GM13976 (cell line): Measurements from ENCODE around the gene DYNC1H1.

Experiments used
- DNase-seq: peaks from one replicate; pipeline ENCODE4 v3.0.0; 2012; ENCODE audit warnings: low spot score
- in situ Hi-C: fragments of 300-500 bp; cut with MboI; formaldehyde crosslinking; loops from one replicate; pipeline ENCODE4 v1.12.0; 2022; ENCODE audit warnings: low sequenced_read_pairs, mixed read lengths, inconsistent platforms; ENCODE audit not compliant: unreplicated experiment
- TF ChIP-seq, protein P1 (sequence below): IDR thresholded peaks from 2 replicates; pipeline ENCODE4 v1.5.1; 2012; ENCODE audit warnings: borderline replicate concordance, mild to moderate bottlenecking; ENCODE audit not compliant: insufficient read depth; ENCODE audit errors: extremely low read depth, missing control alignments, control extremely low read depth

DYNC1H1 gene

DNA sequence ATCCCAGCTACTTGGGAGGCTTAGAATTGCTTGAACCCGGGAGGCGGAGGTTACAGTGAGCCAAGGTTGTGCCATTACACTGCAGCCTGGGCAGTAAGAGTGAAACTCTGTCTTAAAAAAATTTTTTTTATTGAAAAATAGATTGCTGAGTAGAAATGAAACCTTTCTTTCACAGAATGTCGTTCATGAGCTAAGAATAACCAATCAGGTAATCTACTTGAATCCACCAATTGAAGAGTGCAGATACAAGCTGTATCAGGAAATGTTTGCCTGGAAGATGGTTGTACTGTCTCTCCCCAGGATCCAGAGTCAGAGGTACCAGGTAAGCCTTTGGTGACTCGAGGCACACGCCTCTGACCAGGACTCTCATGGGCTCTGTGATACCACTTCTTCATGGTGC, 27.0 kb downstream of the DYNC1H1 start:
- TF ChIP-seq, protein P1, sequence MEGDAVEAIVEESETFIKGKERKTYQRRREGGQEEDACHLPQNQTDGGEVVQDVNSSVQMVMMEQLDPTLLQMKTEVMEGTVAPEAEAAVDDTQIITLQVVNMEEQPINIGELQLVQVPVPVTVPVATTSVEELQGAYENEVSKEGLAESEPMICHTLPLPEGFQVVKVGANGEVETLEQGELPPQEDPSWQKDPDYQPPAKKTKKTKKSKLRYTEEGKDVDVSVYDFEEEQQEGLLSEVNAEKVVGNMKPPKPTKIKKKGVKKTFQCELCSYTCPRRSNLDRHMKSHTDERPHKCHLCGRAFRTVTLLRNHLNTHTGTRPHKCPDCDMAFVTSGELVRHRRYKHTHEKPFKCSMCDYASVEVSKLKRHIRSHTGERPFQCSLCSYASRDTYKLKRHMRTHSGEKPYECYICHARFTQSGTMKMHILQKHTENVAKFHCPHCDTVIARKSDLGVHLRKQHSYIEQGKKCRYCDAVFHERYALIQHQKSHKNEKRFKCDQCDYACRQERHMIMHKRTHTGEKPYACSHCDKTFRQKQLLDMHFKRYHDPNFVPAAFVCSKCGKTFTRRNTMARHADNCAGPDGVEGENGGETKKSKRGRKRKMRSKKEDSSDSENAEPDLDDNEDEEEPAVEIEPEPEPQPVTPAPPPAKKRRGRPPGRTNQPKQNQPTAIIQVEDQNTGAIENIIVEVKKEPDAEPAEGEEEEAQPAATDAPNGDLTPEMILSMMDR = no peak
- in situ Hi-C loops = no loop called here
- peak; percentile 59 for DNase-seq

DNA sequence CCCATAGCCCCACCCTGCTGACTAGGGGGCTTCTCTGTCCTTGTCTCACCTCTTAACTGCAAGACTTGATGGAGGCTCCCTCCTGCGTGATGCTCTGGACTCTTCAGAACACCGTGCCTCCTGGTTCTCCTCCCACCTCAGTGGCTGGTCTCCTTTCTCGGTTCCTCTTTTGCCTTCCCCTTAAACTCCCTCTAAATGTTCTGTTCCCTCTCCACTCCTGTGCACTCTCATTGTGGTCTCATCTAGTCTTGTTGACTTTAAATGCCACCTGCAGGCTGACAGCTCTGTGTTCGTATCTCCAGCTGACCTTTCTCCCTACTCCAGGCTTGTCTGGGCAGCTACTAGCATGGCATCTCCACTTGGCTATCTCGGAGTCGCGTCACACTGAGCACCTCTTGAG, 28.3 kb downstream of the DYNC1H1 start:
- DNase-seq = peak; percentile 69
- TF ChIP-seq, protein P1 = peak; percentile 39
- in situ Hi-C loops = no loop called here

DNA sequence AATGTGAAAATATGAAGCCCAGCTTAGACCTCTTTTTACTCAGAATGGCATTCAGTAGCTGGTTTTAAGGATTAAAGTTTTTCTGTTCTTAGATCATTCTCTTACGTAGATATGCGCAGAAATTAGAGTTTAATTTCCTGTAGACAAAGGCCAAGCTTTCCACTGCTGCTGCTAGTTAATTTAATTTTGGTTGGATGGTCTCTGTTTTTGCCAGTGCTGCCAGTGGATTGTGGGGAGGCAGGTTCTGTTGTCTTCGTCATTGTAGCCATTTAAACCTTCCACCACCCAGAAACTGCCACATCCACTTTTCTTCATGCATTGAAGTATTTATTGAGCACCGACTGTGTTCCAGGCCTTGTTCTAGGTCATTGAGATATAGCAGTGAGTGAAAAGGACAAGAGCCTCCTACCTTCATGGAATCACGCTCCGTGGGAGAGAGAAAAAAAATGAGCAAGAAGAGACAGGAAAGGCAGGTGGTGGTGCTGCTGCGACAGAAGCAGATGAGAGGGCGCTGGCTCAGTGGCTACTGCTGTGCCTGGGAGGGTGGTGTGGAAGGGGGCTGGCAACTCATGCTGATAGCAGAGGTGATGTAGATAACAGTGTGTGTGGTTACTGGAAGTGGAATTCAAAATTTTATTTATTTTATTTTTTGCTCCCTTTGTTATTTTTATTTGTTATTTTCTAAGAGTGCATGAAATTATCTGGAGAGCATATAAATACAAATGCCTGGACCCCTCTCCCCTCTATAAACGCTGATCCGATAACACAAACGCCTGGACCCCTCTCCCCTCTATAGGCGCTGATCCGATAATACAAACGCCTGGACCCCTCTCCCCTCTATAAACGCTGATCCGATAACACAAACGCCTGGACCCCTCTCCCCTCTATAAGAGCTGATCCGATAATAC, 33.3 kb downstream of the DYNC1H1 start:
- TF ChIP-seq, protein P1 = no peak
- DNase-seq = no peak
- in situ Hi-C loops = no loop called here

DNA sequence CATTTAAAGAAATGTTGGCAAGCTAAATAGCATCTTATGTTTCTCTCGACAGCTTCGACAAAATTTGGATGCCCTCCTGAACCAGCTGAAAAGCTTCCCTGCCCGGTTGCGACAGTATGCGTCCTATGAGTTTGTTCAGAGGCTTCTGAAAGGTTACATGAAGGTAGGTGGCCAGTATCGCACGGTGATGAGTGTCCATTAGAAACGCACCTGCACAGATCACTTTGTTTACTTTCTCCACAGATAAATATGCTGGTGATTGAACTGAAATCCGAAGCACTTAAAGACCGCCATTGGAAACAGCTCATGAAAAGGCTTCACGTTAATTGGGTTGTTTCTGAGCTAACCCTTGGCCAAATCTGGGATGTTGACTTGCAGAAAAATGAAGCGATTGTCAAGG, 36.5 kb downstream of the DYNC1H1 start:
- TF ChIP-seq, protein P1 = no peak
- in situ Hi-C loops = no loop called here
- DNase-seq = no peak

DNA sequence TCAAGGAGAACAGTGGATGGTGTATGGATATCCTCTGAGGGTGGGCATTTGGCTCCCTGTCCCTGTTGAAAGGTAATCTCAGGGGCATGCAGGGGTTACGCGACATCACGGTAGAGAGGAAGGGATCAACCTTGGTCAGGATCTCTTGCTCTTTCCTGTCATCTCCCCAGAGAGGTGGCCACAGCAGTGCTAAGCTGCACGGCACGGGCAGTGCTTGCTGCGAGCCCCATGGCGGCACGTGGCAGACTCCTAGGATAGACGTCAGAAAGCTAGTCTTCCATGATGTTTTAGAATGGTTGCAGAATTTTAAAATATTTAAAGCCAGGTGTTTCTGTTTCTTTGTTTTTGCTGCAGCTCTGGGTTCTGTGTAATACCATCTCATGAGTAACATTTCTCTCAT, 41.0 kb downstream of the DYNC1H1 start:
- in situ Hi-C loops = no loop called here
- TF ChIP-seq, protein P1 = no peak
- DNase-seq = no peak

DNA sequence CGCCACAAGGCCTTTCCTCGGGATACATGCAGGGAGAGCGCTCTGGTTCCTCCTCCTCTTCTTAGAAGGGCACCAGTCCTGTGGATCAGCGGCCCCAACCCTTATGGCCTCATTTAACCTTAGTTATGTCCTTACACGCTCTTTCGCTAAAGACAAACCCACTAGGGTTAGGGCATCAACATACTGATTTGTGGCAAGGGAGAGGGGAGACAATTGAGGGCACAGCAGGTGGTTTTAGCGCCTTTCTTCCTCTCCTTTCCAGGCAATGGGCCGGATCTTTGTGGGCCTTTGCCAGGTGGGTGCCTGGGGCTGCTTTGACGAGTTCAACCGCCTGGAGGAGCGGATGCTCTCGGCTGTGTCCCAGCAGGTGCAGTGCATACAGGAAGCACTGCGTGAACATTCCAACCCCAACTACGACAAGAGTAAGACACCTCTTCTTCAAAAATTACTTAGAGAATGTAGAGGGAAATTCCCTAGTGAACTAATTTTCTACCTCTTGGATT, 43.6 kb downstream of the DYNC1H1 start:
- no peak for DNase-seq
- in situ Hi-C loops = no loop called here
- TF ChIP-seq, protein P1 = no peak
